ENCODE data around the gene FHDC1.
A peak's percentile ranks its signal among the peaks of the same experiment; 100 is the strongest.

Gene FHDC1

GRCh38 chr4:152996111-152996571 is 60.0 kb downstream of the FHDC1 start:
- no peak overlapping the region for H3K27ac ChIP-seq (ENCODE audit: low read length, poor library complexity, severe bottlenecking)
- no peak overlapping the region for H2BK120ac ChIP-seq (ENCODE audit: low read depth, low read length)
- no peak overlapping the region for H3K23ac ChIP-seq (ENCODE audit: low read length in 2 of 2)
- no peaks in the 10 kb centered on the region for H3K79me1 ChIP-seq (replicated peaks; ENCODE audit: low read length, poor library complexity, severe bottlenecking)
- 54% methylated on average over 8 of the region's 8 CpGs for WGBS
- no peaks in the 10 kb centered on the region for H3K9me3 ChIP-seq (ENCODE audit: control insufficient read depth, low read length)
- no peak overlapping the region for H2BK12ac ChIP-seq (ENCODE audit: low read length in 2 of 2)
- no peak overlapping the region for H3K14ac ChIP-seq (ENCODE audit: low read length in 2 of 2)
- H2AFZ ChIP-seq (ENCODE audit: low read depth, low read length): no peak overlapping the region
- no peak overlapping the region for H3K4me2 ChIP-seq (ENCODE audit: low read length, poor library complexity, severe bottlenecking)
- H3K36me3 ChIP-seq (ENCODE audit: control insufficient read depth in 1 of 2, insufficient read depth in 2 of 2, low read depth in 1 of 2, low read length in 2 of 2): no peaks in the 10 kb centered on the region
- H2BK15ac ChIP-seq (ENCODE audit: low read depth, poor library complexity, severe bottlenecking): no peak overlapping the region
- DNase-seq: no peak
- peaks cover 0 to 61% of the 10 kb centered on the region in 2 experiments for H3K27me3 ChIP-seq (ENCODE audit: control insufficient read depth in 1 of 2, insufficient read depth in 1 of 2, low read length in 2 of 2)
- no peak overlapping the region for H3K4me3 ChIP-seq (ENCODE audit: insufficient read depth in 1 of 2, low read depth in 1 of 2, low read length in 2 of 2)
- no peak overlapping the region for H2BK5ac ChIP-seq (ENCODE audit: low read depth, low read length, poor library complexity, severe bottlenecking)
- no peak overlapping the region for H3K4ac ChIP-seq (ENCODE audit: low read depth in 1 of 2, low read length in 2 of 2)
- no peak overlapping the region for H2AK5ac ChIP-seq (ENCODE audit: low read length, severe bottlenecking)
- no peak overlapping the region for H4K91ac ChIP-seq (ENCODE audit: low read length)
- no peak overlapping the region for H3K18ac ChIP-seq (ENCODE audit: low read depth in 1 of 2, low read length in 2 of 2)
- no peak overlapping the region for H4K8ac ChIP-seq (ENCODE audit: low read length)
- no peak overlapping the region for H3K9ac ChIP-seq (ENCODE audit: low read length)
- H3K4me1 ChIP-seq (ENCODE audit: control insufficient read depth, insufficient read depth, low read depth, low read length): peaks cover 2% of the 10 kb centered on the region

- Histone ChIP-seq H4K91ac (ENCODE audit: low read length) (no peak overlapping the region), H3K9ac (ENCODE audit: low read length) (no peak overlapping the region), H2BK5ac (ENCODE audit: low read depth, low read length, poor library complexity, severe bottlenecking) (no peak overlapping the region), H3K27ac (ENCODE audit: low read length, poor library complexity, severe bottlenecking) (no peak overlapping the region), H3K27me3 (ENCODE audit: control insufficient read depth in 1 of 2, insufficient read depth in 1 of 2, low read length in 2 of 2) (peaks cover 0 to 65% of the 10 kb centered on the region in 2 experiments), H3K18ac (ENCODE audit: low read depth in 1 of 2, low read length in 2 of 2) (no peak overlapping the region), H2AK5ac (ENCODE audit: low read length, severe bottlenecking) (no peak overlapping the region), H3K4me2 (ENCODE audit: low read length, poor library complexity, severe bottlenecking) (no peak overlapping the region), H3K23ac (ENCODE audit: low read length in 2 of 2) (no peak overlapping the region), H2BK15ac (ENCODE audit: low read depth, poor library complexity, severe bottlenecking) (no peak overlapping the region), H3K79me1 (replicated peaks; ENCODE audit: low read length, poor library complexity, severe bottlenecking) (no peaks in the 10 kb centered on the region), H3K14ac (ENCODE audit: low read length in 2 of 2) (no peak overlapping the region), H4K8ac (ENCODE audit: low read length) (no peak overlapping the region), H2BK120ac (ENCODE audit: low read depth, low read length) (no peak overlapping the region), H2AFZ (ENCODE audit: low read depth, low read length) (no peak overlapping the region), H3K4me1 (ENCODE audit: control insufficient read depth, insufficient read depth, low read depth, low read length) (peaks cover 7% of the 10 kb centered on the region), H3K4me3 (ENCODE audit: insufficient read depth in 1 of 2, low read depth in 1 of 2, low read length in 2 of 2) (no peak overlapping the region), H3K36me3 (ENCODE audit: control insufficient read depth in 1 of 2, insufficient read depth in 2 of 2, low read depth in 1 of 2, low read length in 2 of 2) (no peaks in the 10 kb centered on the region), H3K4ac (ENCODE audit: low read depth in 1 of 2, low read length in 2 of 2) (no peak overlapping the region), H2BK12ac (ENCODE audit: low read length in 2 of 2) (no peak overlapping the region), H3K9me3 (ENCODE audit: control insufficient read depth, low read length) (no peaks in the 10 kb centered on the region)
- 57% methylated on average over 5 of the region's 6 CpGs for WGBS
- no peak for DNase-seq
These were observed 60.5 kb downstream of the FHDC1 start for GRCh38 chr4:152996672-152997071.

- Histone ChIP-seq H3K23ac (ENCODE audit: low read length in 2 of 2) (no peak overlapping the region), H2BK12ac (ENCODE audit: low read length in 2 of 2) (no peak overlapping the region), H2BK5ac (ENCODE audit: low read depth, low read length, poor library complexity, severe bottlenecking) (no peak overlapping the region), H3K27me3 (ENCODE audit: control insufficient read depth in 1 of 2, insufficient read depth in 1 of 2, low read length in 2 of 2) (peaks cover 0 to 69% of the 10 kb centered on the region in 2 experiments), H3K9ac (ENCODE audit: low read length) (no peak overlapping the region), H4K91ac (ENCODE audit: low read length) (no peak overlapping the region), H3K79me1 (replicated peaks; ENCODE audit: low read length, poor library complexity, severe bottlenecking) (no peaks in the 10 kb centered on the region), H3K4me1 (ENCODE audit: control insufficient read depth, insufficient read depth, low read depth, low read length) (peaks cover 8% of the 10 kb centered on the region), H3K27ac (ENCODE audit: low read length, poor library complexity, severe bottlenecking) (no peak overlapping the region), H2AK5ac (ENCODE audit: low read length, severe bottlenecking) (no peak overlapping the region), H3K4me2 (ENCODE audit: low read length, poor library complexity, severe bottlenecking) (no peak overlapping the region), H3K36me3 (ENCODE audit: control insufficient read depth in 1 of 2, insufficient read depth in 2 of 2, low read depth in 1 of 2, low read length in 2 of 2) (no peaks in the 10 kb centered on the region), H2BK15ac (ENCODE audit: low read depth, poor library complexity, severe bottlenecking) (no peak overlapping the region), H2AFZ (ENCODE audit: low read depth, low read length) (no peak overlapping the region), H3K4ac (ENCODE audit: low read depth in 1 of 2, low read length in 2 of 2) (no peak overlapping the region), H2BK120ac (ENCODE audit: low read depth, low read length) (no peak overlapping the region), H3K4me3 (ENCODE audit: insufficient read depth in 1 of 2, low read depth in 1 of 2, low read length in 2 of 2) (no peak overlapping the region), H3K14ac (ENCODE audit: low read length in 2 of 2) (no peak overlapping the region), H3K9me3 (ENCODE audit: control insufficient read depth, low read length) (no peaks in the 10 kb centered on the region), H4K8ac (ENCODE audit: low read length) (no peak overlapping the region), H3K18ac (ENCODE audit: low read depth in 1 of 2, low read length in 2 of 2) (no peak overlapping the region)
- WGBS: 99% methylated on average over 4 of the region's 5 CpGs
- no peak for DNase-seq
These were observed 61.2 kb downstream of the FHDC1 start for GRCh38 chr4:152997288-152997687.

GRCh38 chr4:152997771-152998487 is 61.8 kb downstream of the FHDC1 start:
- Histone ChIP-seq H3K4me1 (ENCODE audit: control insufficient read depth, insufficient read depth, low read depth, low read length) (peaks cover 8% of the 10 kb centered on the region), H3K23ac (ENCODE audit: low read length in 2 of 2) (no peak overlapping the region), H3K18ac (ENCODE audit: low read depth in 1 of 2, low read length in 2 of 2) (no peak overlapping the region), H4K91ac (ENCODE audit: low read length) (no peak overlapping the region), H4K8ac (ENCODE audit: low read length) (no peak overlapping the region), H2AK5ac (ENCODE audit: low read length, severe bottlenecking) (no peak overlapping the region), H3K4me2 (ENCODE audit: low read length, poor library complexity, severe bottlenecking) (no peak overlapping the region), H3K4ac (ENCODE audit: low read depth in 1 of 2, low read length in 2 of 2) (no peak overlapping the region), H3K79me1 (replicated peaks; ENCODE audit: low read length, poor library complexity, severe bottlenecking) (no peaks in the 10 kb centered on the region), H3K14ac (ENCODE audit: low read length in 2 of 2) (peak overlapping the region in 1 of 2 experiments; percentile 51), H2AFZ (ENCODE audit: low read depth, low read length) (no peak overlapping the region), H3K27ac (ENCODE audit: low read length, poor library complexity, severe bottlenecking) (no peak overlapping the region), H3K9me3 (ENCODE audit: control insufficient read depth, low read length) (no peaks in the 10 kb centered on the region), H2BK15ac (ENCODE audit: low read depth, poor library complexity, severe bottlenecking) (no peak overlapping the region), H2BK12ac (ENCODE audit: low read length in 2 of 2) (no peak overlapping the region), H3K27me3 (ENCODE audit: control insufficient read depth in 1 of 2, insufficient read depth in 1 of 2, low read length in 2 of 2) (peaks cover 0 to 71% of the 10 kb centered on the region in 2 experiments), H3K4me3 (ENCODE audit: insufficient read depth in 1 of 2, low read depth in 1 of 2, low read length in 2 of 2) (no peak overlapping the region), H3K9ac (ENCODE audit: low read length) (no peak overlapping the region), H3K36me3 (ENCODE audit: control insufficient read depth in 1 of 2, insufficient read depth in 2 of 2, low read depth in 1 of 2, low read length in 2 of 2) (no peaks in the 10 kb centered on the region), H2BK5ac (ENCODE audit: low read depth, low read length, poor library complexity, severe bottlenecking) (no peak overlapping the region), H2BK120ac (ENCODE audit: low read depth, low read length) (no peak overlapping the region)
- 85% methylated on average over 17 of the region's 17 CpGs for WGBS
- DNase-seq: no peak
